NB4 (cell line): ENCODE data around the gene ZC3H13.
"Not testable (repeated sequence)": the region's sequence is repeated elsewhere in the genome, so short reads cannot be mapped to it uniquely, and the experiment has no call there.

Experiments used
- DNase-seq: peaks from one replicate; pipeline ENCODE4 v3.0.0; 2010; ENCODE audit warnings: low read depth
- H3K4me3 ChIP-seq: one replicate; pipeline ENCODE4 v1.5.1; 2011; ENCODE audit warnings: mild to moderate bottlenecking, low read depth, low read length, moderate library complexity
- MAX ChIP-seq: IDR thresholded peaks from 2 replicates; pipeline ENCODE4 v1.6.1; 2011; ENCODE audit warnings: low read depth, low read length
- MYC ChIP-seq: IDR thresholded peaks from 2 replicates; pipeline ENCODE4 v1.6.1; 2011; ENCODE audit warnings: low read depth, low read length
- POLR2A ChIP-seq: IDR thresholded peaks from 2 replicates; pipeline ENCODE4 v1.6.1; 2011; ENCODE audit warnings: mild to moderate bottlenecking; ENCODE audit not compliant: insufficient read length; ENCODE audit errors: extremely low read depth
- TF ChIP-seq, protein P1 (sequence below): IDR thresholded peaks from one replicate; pipeline ENCODE4 v1.5.1; 2012; ENCODE audit warnings: low read depth, low read length

Gene ZC3H13

GRCh38 chr13:45989607-45990006, 62.9 kb downstream of the ZC3H13 start:
- TF ChIP-seq, protein P1, sequence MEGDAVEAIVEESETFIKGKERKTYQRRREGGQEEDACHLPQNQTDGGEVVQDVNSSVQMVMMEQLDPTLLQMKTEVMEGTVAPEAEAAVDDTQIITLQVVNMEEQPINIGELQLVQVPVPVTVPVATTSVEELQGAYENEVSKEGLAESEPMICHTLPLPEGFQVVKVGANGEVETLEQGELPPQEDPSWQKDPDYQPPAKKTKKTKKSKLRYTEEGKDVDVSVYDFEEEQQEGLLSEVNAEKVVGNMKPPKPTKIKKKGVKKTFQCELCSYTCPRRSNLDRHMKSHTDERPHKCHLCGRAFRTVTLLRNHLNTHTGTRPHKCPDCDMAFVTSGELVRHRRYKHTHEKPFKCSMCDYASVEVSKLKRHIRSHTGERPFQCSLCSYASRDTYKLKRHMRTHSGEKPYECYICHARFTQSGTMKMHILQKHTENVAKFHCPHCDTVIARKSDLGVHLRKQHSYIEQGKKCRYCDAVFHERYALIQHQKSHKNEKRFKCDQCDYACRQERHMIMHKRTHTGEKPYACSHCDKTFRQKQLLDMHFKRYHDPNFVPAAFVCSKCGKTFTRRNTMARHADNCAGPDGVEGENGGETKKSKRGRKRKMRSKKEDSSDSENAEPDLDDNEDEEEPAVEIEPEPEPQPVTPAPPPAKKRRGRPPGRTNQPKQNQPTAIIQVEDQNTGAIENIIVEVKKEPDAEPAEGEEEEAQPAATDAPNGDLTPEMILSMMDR, result no peak
- no peak for DNase-seq

GRCh38 chr13:45981127-45981526, 71.4 kb downstream of the ZC3H13 start:
- not testable (repeated sequence) for DNase-seq, H3K4me3 ChIP-seq

More at GRCh38 chr13:45989607-45990006, 62.9 kb downstream of the ZC3H13 start:
- no peak overlapping the region for H3K4me3 ChIP-seq

DNA sequence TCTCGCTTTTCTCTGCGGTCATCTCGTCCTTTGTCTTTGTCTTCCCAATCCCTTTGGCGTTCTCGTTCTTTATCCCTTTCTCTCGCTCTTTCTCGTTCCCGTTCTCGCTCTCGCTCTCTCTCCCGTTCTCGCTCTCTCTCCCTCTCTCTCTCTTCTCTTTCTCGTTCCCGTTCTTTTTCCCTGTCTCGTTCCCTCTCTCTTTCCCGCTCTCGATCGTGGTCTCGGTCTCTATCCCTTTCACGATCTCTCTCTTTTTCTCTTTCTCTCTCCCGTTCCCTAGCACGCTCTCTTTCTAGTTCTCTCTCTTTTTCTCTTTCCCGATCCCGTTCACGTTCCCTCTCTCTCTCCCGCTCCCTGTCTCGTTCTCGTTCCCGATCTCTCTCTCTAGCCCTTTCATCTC, 77.2 kb downstream of the ZC3H13 start:
- DNase-seq, result no peak
- H3K4me3 ChIP-seq, result no peak overlapping the region

DNA sequence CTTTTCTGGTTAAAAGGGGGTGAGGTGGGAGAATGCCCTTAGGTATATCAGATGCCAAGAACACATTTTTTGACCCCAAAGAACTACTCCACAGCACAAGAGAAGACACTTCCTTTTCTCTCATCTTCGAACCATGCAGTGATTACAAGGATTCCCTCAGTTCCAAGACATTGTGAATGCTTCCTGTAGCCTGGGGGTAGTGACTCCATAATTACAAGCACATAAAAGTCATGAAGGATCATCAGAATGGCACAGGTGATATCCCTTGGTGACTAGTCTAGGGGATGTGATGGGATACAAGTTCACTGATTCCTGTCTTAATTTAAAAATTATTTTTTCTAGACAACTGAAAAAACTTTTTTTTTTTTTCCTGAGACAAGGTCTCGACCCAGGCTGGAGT, 78.0 kb downstream of the ZC3H13 start:
- DNase-seq, result no peak
- TF ChIP-seq POLR2A (no peak), MYC (no peak), MAX (no peak)
- TF ChIP-seq, protein P1, result no peak
- no peak overlapping the region for H3K4me3 ChIP-seq

More for the DNA sequence above, 77.2 kb downstream of the ZC3H13 start:
- TF ChIP-seq MAX (no peak), POLR2A (no peak), MYC (no peak)
- TF ChIP-seq, protein P1, result no peak

DNA sequence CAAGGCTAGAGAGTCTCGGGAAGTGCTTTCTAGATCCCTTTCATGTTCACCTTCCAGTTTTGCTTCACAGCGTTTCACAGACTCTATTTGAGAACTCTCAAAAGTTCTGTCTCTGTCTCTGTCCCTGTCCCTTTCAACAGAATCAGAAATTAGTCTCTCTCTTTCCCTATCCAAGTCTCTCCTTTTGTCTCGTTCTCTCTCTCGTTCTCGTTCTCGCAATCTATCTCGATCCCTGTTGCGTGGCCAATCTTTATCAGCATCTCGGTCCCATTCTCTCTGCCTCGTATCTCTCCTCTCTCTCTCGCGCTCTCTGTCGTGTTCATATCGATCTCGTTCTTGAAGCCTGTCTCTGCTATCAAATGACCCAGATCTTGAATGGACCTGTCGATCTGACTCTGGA, 85.0 kb downstream of the ZC3H13 start:
- no peak overlapping the region for H3K4me3 ChIP-seq
- no peak for TF ChIP-seq MYC
- no peak for TF ChIP-seq POLR2A
- no peak for TF ChIP-seq MAX
- TF ChIP-seq, protein P1, result no peak
- no peak for DNase-seq

DNA sequence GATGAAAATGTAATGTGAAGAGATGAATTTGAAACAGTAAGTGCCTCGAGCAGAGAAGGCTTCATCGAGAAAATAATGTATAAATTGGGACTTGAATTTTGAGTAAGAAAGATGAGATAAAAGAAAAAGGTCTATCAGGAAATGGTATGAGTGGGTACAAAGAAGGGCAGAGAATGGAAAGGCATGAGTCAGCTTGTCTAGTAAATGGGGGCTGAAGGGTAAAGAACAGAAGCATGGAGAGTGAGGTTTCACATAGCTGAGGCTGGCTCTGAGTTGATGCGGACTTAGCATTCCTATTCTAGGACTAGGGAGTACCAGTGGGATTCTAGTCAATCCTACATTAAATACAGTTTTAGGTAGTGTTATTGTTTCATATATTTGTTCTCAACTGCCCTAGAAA, 85.8 kb downstream of the ZC3H13 start:
- no peak for TF ChIP-seq MYC
- TF ChIP-seq, protein P1, result no peak
- no peak for TF ChIP-seq POLR2A
- TF ChIP-seq MAX, result no peak
- no peak overlapping the region for H3K4me3 ChIP-seq
- no peak for DNase-seq

- TF ChIP-seq, protein P1, result no peak
- TF ChIP-seq POLR2A (no peak), MYC (no peak), MAX (no peak)
- no peak for DNase-seq
- H3K4me3 ChIP-seq, result no peak overlapping the region
Observed at GRCh38 chr13:45961468-45961867, 91.1 kb downstream of the ZC3H13 start.
